Prostate gland (tissue), 1 donor: ENCODE results near the gene DOK6.

ENCODE experiments used
- POLR2A ChIP-seq: fragments of 450-650 bp; IDR thresholded peaks from one replicate; pipeline ENCODE4 v1.6.1; 2016; ENCODE audit warnings: antibody characterized with exemption, mild to moderate bottlenecking
- POLR2AphosphoS5 ChIP-seq: sonication (generic); formaldehyde crosslinking; IDR thresholded peaks from one replicate; pipeline ENCODE4 v1.6.1; 2017; ENCODE audit warnings: antibody characterized with exemption

DNA sequence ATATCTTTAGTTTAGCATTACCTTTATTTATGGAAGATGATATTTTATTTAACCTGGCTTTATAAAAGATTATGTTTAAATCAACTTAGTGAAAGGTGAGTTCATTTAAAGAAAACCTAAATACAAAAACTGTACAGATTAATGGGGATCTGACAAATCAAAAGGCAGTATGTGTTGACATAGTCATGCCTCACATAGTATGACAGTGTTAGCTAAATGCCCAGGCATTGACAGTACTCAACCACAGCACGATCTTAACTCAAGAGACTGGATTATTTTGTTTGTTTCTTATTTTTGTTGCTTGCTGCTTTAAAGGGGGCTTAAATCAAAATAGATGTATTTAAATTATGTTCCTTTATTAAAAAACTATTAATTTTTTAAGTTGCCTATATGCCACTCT, 7.8 kb downstream of the DOK6 start:
- TF ChIP-seq POLR2A (no peak), POLR2AphosphoS5 (no peak)
